SHP77 (cell line): ENCODE measurements around the gene CAPZB.

ENCODE experiments used
- DNase-seq, 2 experiments: peaks; one replicate each; lab custom pipeline; 2025; lab: John Stamatoyannopoulos, UW

CAPZB gene

GRCh38 chr1:19328486-19328885 lies 156.9 kb downstream of the CAPZB start:
- DNase-seq: no peak

DNA sequence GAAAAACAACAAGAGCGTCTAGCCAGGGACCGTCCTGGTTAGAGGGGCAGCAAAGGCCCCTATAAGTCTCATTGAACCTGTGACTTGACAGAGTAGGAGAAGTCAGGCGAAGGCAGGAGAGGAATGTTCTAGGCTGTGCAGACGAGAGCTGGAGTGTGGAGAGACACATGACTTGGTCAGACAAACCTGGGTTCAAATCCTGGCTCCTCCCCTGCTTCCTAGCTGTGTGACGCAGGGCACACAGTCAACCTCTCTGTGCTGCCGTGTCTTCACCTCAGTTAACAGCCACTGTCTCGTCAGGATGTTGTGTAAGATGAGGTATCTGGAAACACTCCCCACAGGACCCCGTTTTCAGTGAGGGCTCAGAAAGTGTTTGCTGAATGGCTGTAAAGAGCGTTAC lies 157.6 kb downstream of the CAPZB start:
- no peak for DNase-seq

GRCh38 chr1:19327301-19327700 lies 158.0 kb downstream of the CAPZB start:
- DNase-seq: no peak

- no peak for DNase-seq
Observed at GRCh38 chr1:19326748-19327065, 158.6 kb downstream of the CAPZB start.

- no peak for DNase-seq
Observed at GRCh38 chr1:19325958-19326747, 159.2 kb downstream of the CAPZB start.

DNA sequence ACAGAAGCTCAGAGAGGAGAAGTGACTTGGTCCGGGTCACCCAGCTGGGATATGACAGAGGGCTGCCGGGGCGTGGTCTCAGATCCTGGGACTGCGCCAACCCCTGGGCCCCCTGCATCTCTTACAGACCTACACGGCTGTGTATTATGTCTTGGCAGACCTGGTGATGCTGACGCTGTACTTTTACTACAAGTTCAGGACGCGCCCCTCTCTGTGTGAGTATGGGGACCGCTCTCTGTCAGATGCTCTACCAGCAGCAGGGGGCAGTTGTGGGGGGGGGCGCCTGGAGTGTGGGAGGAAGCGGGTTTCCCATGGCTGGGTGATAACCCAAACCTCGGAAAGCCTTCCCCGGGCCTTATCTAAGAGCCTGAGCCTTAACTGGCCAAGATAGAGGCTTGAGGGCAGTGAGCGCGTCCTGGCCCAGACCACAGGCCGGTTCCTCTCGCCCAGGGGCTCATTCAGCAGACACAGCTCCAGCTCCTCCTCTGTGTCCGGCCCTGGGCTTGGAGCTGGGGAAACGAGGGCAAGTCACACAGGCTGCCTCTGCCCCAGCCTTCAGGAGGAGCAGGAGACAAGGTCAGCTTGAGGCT lies 159.9 kb downstream of the CAPZB start:
- no peak for DNase-seq

- no peak for DNase-seq
Observed at GRCh38 chr1:19324665-19324990, 160.7 kb downstream of the CAPZB start.

DNA sequence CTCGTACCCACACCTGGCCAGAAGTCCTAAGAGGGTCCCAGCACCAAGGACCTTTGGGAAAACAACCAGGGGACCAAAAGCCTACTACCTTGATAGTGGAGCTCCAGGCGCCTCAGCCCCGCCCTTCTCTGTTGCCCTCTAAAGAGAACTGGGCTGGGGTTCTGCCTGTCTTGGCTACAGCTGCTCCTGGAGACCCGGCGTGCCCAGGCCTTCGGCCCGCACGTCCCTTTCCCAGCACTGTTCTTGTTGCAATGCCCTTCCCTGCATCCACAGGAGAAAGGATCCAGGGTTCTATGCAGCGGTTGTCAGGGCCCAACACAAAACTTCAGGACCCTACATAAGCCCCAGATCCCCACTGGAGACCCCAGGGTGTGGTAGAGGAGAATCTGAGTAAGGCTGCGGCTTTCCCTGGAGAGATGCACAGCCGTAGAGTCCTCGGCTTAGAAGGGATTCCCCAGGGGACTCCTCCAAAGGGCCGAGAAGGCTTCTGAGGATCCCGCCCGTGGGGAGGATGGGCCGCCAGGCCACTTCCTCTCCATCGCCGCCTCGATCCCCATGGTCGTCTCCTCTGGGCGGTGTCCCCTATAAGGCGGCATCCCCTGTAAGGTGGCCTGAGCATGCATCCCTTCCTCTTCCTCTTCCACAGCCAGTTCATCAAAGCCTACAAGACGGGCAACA lies 161.2 kb downstream of the CAPZB start:
- no peak for DNase-seq

- DNase-seq: no peak
Observed at GRCh38 chr1:19322481-19322880, 162.9 kb downstream of the CAPZB start.

DNA sequence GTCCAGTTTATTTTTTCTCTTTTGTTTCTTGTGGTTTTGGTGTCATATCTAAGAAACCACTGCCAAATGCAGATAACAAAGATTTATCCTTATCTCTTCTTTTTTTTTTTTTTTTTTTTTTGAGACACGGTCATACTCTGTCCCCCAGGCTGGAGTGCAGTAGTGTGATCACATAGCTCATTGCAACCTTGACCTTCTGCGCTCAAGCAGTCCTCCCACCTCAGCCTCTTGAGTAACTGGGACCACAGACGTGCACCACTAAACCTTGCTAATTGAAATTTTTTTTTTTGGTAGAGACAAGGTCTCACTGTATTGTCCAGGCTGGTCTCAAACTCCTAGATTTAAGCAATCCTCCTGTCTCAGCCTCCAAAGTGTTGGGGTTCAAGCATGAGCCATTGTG lies 164.3 kb downstream of the CAPZB start:
- DNase-seq: no peak

DNA sequence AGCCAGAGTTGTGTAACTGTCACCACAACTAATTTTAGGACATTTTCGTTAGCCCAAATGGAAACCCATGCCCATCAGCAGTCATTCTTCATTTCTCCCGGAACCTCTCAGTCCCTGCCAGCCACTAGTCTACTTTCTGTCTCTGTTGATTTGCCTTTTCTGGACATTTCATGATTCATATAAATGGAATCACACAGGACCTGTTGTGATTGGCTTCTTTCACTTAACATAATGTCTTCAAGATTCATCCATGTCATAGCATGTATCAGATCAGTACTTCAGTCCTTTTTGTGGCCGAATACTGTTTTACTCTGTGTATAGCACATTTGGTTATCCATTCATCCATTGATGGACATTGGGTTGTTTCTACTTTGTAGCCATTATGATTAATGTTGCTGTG lies 166.1 kb downstream of the CAPZB start:
- DNase-seq: no peak

DNA sequence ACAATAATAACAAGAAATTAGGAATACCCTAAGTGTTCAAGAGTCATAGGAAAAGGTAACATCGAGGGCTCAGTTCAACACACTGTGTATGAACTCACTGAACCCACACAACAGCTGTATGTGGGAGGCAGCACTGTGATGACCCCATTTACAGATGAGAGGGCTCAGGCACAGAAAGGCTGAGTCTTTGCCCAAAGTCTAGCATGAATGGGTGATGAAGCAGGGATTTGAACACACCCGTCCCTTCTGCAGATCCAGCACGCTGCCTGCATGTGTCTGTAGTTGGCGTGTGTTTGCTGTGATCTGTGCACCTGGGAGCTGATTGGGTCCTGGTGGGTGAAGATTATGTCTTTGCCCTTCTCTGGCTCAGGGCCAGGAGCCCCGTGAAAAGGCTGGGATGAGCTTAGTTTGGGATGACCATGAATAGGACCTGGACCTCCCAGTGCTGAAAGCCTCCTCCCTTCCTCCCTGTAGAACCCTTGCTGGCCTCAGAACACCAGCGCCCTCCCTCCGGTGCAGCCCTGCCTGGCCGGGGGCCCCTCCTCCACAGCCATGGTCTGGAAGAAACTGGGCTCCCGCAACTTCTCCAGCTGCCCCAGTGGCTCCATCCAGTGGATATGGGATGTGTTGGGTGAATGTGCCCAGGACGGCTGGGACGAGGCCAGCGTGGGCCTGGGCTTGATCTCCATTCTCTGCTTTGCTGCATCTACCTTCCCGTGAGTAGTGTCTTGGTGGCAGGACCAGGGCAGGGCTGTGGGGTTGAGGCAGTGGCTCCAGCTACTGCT lies 168.0 kb downstream of the CAPZB start:
- no peak for DNase-seq

- DNase-seq: no peak
Observed at GRCh38 chr1:19315378-19316198, 169.8 kb downstream of the CAPZB start.

DNA sequence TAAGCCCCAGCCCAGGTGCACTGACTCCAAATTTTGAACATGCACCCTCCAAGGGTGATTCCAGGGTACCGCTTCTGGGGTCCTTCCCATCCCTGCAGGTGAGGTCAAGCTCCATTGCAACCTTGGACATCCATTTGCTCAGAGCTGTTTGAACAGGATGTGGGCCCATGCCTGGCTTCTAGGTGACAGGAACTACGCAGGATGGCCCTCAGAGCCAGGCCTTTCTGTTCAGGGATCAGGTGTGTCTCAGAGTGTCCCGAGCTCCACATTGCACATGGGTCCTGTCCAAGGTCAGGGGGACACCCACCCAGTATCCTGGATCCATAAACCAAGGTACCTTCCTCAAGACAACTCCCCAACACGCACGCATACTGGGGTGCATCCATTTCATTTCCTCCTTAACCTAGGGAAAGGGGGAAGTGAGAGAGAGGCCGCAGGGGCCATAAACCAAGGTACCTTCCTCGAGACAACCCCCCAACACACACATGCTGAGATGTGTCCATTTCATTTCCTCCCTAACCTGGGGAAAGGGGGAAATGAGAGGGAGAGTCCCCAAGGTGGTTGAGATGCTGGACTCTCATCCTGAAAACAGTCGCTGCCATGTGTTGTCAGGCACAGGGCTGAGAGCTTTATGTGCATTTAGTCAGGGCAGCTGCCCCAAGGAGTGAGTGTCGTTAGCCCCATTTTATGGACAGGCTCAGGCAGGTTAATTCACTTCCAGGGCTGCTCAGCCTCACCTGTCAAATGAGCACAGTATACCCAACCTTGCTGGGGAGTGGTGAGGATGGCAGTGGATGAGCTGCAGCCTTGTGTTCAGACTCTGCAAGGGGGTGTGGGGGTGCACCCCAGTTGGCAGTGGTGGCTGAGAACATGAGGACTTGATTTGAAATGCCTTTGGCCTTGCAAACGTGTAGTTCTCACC lies 171.1 kb downstream of the CAPZB start:
- DNase-seq: no peak

DNA sequence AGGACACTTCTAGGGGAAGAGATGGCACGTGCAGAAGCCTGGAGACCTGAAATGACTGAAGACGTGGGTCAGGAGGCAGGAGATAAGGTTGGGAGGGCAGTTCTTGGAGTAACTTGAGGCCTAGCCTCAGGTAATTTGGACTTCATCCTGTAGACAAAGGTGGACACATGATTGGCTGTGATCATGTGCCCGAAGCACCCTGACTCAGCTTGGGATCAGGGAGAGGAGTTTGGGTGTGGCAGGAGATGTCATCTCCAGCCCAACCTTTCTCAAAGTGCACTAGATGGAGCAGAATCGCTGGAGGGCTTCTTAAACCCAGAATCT lies 171.7 kb downstream of the CAPZB start:
- DNase-seq: no peak

GRCh38 chr1:19312782-19313635 lies 172.3 kb downstream of the CAPZB start:
- no peak for DNase-seq

GRCh38 chr1:19311931-19312781 lies 173.2 kb downstream of the CAPZB start, which contains the start of the genes AKR7A2 and SLC66A1:
Gene AKR7A2 (minus strand): TSS chr1:19312144. CDS start chr1:19312124, 20 bp downstream.
Gene SLC66A1 (plus strand): TSS chr1:19312326. CDS start chr1:19317678, 5,352 bp downstream.
- peak; percentile 75 to 82 for DNase-seq

- DNase-seq: no peak
Observed at GRCh38 chr1:19311503-19311930, 173.8 kb downstream of the CAPZB start.
